NB4 (cell line): ENCODE measurements around the gene ZNF275.

ENCODE experiments used
- CTCF ChIP-seq: IDR thresholded peaks from one replicate; pipeline ENCODE4 v1.5.1; 2012; ENCODE audit warnings: low read depth, low read length
- MYC ChIP-seq: IDR thresholded peaks from 2 replicates; pipeline ENCODE4 v1.6.1; 2011; ENCODE audit warnings: low read depth, low read length
- POLR2A ChIP-seq: IDR thresholded peaks from 2 replicates; pipeline ENCODE4 v1.6.1; 2011; ENCODE audit warnings: mild to moderate bottlenecking; ENCODE audit not compliant: insufficient read length; ENCODE audit errors: extremely low read depth
- TF ChIP-seq, protein P1 (sequence below): IDR thresholded peaks from 2 replicates; pipeline ENCODE4 v1.6.1; 2011; ENCODE audit warnings: low read depth, low read length

- TF ChIP-seq POLR2A (no peak), CTCF (no peak), MYC (no peak)
- TF ChIP-seq, protein P1, sequence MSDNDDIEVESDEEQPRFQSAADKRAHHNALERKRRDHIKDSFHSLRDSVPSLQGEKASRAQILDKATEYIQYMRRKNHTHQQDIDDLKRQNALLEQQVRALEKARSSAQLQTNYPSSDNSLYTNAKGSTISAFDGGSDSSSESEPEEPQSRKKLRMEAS = no peak
These were observed 687 bp upstream of the ZNF275 start for GRCh38 chrX:153333266-153333665.
